Endothelial cell (in vitro differentiated cells): ENCODE measurements around the gene MET. TPM values are rescaled to one million over a fixed set of nuclear protein-coding genes. Genes with fewer than 3 reads are reported as not detected.
"Not testable (repeated sequence)": the region's sequence is repeated elsewhere in the genome, so short reads cannot be mapped to it uniquely, and the experiment has no call there.

ENCODE experiments used
- DNase-seq: peaks from one replicate; pipeline ENCODE4 v3.0.0; 2021; ENCODE audit warnings: low spot score
- H3K27ac Mint-ChIP-seq: one replicate; pipeline ENCODE4 v1.8.0; 2021; ENCODE audit warnings: mixed read lengths, inconsistent platforms; ENCODE audit not compliant: unreplicated experiment
- H3K27me3 Mint-ChIP-seq: one replicate; pipeline ENCODE4 v1.8.0; 2021; ENCODE audit warnings: mild to moderate bottlenecking, moderate library complexity, mixed read lengths, inconsistent platforms; ENCODE audit not compliant: unreplicated experiment
- H3K36me3 Mint-ChIP-seq: one replicate; pipeline ENCODE4 v1.8.0; 2021; ENCODE audit warnings: mild to moderate bottlenecking, low read depth, mixed read lengths, inconsistent platforms; ENCODE audit not compliant: unreplicated experiment
- H3K4me1 Mint-ChIP-seq: one replicate; pipeline ENCODE4 v1.8.0; 2021; ENCODE audit warnings: mild to moderate bottlenecking, mixed read lengths, inconsistent platforms; ENCODE audit not compliant: unreplicated experiment
- H3K4me3 Mint-ChIP-seq: one replicate; pipeline ENCODE4 v1.8.0; 2021; ENCODE audit warnings: mild to moderate bottlenecking, mixed read lengths, inconsistent platforms; ENCODE audit not compliant: unreplicated experiment
- H3K9me3 Mint-ChIP-seq: one replicate; pipeline ENCODE4 v1.8.0; 2021; ENCODE audit warnings: mixed read lengths, inconsistent platforms; ENCODE audit not compliant: unreplicated experiment
- total RNA-seq: library from RNA; stranded (reverse); fragmentation: NEBNext Ultra II Directional; extraction: Animal tissue kit (Norgen Biotek cat#: 25700); gene quantifications from one replicate; pipeline ENCODE4 v1.2.1, GENCODE V29; 2021; ENCODE audit not compliant: unreplicated experiment
- TF ChIP-seq, protein P1 (sequence below): fragments of 200-600 bp; sonication (generic); IDR thresholded peaks from one replicate; pipeline ENCODE4 v1.5.0; 2021; ENCODE audit warnings: antibody characterized with exemption; ENCODE audit not compliant: unreplicated experiment

The MET gene
- total RNA-seq, 1 donor from 2014 or later: 35.1 TPM

GRCh38 chr7:116650436-116650835, 21.6 kb upstream of the MET start:
- Mint-ChIP-seq H3K27me3 (peaks cover 1% of the 10 kb centered on the region), H3K4me1 (peaks cover 4% of the 10 kb centered on the region), H3K36me3 (no peaks in the 10 kb centered on the region), H3K4me3 (no peak overlapping the region), H3K27ac (no peak overlapping the region), H3K9me3 (no peaks in the 10 kb centered on the region)
- TF ChIP-seq, protein P1, sequence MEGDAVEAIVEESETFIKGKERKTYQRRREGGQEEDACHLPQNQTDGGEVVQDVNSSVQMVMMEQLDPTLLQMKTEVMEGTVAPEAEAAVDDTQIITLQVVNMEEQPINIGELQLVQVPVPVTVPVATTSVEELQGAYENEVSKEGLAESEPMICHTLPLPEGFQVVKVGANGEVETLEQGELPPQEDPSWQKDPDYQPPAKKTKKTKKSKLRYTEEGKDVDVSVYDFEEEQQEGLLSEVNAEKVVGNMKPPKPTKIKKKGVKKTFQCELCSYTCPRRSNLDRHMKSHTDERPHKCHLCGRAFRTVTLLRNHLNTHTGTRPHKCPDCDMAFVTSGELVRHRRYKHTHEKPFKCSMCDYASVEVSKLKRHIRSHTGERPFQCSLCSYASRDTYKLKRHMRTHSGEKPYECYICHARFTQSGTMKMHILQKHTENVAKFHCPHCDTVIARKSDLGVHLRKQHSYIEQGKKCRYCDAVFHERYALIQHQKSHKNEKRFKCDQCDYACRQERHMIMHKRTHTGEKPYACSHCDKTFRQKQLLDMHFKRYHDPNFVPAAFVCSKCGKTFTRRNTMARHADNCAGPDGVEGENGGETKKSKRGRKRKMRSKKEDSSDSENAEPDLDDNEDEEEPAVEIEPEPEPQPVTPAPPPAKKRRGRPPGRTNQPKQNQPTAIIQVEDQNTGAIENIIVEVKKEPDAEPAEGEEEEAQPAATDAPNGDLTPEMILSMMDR: no peak
- no peak for DNase-seq

DNA sequence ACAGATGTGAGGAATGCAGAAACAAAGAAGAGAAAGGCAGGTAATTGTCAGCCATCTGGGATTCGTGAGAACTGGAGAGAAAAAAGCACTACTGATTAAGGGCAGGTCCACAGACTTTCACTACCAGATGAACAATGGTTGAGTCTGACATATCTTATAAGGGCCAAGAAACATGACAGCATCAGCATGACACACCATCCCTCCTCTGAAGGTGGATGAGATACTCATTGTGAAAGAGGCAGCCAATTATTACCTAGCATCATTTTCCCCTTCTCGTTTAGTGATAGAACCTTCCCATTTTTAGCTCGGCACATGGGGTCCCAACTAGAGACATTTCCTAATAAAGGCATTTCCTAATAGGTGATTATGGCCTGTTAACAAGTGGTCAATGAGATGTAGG, 19.2 kb upstream of the MET start:
- peaks cover 4% of the 10 kb centered on the region for H3K4me1 Mint-ChIP-seq
- TF ChIP-seq, protein P1: no peak
- no peaks in the 10 kb centered on the region for H3K36me3 Mint-ChIP-seq
- DNase-seq: no peak
- no peak overlapping the region for H3K27ac Mint-ChIP-seq
- H3K4me3 Mint-ChIP-seq: no peak overlapping the region
- H3K27me3 Mint-ChIP-seq: peaks cover 1% of the 10 kb centered on the region
- H3K9me3 Mint-ChIP-seq: no peaks in the 10 kb centered on the region

DNA sequence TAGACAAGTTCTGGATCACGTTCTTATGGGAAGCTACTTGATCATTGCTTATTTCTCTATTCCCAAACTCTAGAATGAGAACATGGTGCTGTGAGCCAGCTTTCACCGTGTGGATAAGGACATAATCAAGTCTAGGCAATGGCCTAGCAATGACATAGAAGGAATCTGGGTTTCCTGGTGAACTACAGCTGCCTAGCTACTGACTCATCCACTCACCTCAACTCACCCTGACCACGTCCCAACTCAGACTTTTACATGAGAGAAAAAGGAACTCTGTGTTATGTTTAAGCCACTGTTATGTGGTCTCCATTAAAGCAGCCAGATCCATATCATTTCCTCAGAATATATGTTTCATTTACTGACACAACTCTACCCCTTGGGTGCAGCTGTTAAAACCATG, 18.8 kb upstream of the MET start:
- H3K27me3 Mint-ChIP-seq: peaks cover 1% of the 10 kb centered on the region
- no peaks in the 10 kb centered on the region for H3K9me3 Mint-ChIP-seq
- TF ChIP-seq, protein P1: no peak
- no peak overlapping the region for H3K4me3 Mint-ChIP-seq
- no peak overlapping the region for H3K27ac Mint-ChIP-seq
- H3K4me1 Mint-ChIP-seq: peaks cover 4% of the 10 kb centered on the region
- H3K36me3 Mint-ChIP-seq: no peaks in the 10 kb centered on the region
- no peak for DNase-seq

DNA sequence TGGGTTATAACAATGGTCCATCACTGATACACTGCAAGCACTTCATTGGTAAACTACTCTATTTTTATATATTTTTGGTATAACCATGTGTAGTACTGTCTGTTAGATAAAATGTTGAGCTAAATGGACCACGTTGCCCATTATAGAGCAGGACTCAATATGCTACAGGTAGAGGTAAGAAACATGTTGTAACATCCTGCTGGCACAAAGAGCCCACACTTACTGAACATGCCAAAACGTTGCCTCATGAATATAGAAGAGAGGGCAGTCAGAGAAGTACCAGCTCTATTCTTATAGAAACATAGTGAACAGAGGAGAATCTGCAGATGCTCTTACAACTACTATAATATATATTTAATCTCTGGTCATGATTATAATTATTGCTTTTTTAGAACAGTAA, 18.4 kb upstream of the MET start:
- Mint-ChIP-seq H3K36me3 (no peaks in the 10 kb centered on the region), H3K4me3 (no peak overlapping the region), H3K9me3 (no peaks in the 10 kb centered on the region), H3K27me3 (peaks cover 1% of the 10 kb centered on the region), H3K4me1 (peaks cover 4% of the 10 kb centered on the region), H3K27ac (no peak overlapping the region)
- TF ChIP-seq, protein P1: no peak
- no peak for DNase-seq

- H3K9me3 Mint-ChIP-seq, H3K27ac Mint-ChIP-seq, H3K36me3 Mint-ChIP-seq, H3K27me3 Mint-ChIP-seq, H3K4me3 Mint-ChIP-seq, DNase-seq, H3K4me1 Mint-ChIP-seq: not testable (repeated sequence)
These were observed 12.7 kb upstream of the MET start for GRCh38 chr7:116659248-116659647.

GRCh38 chr7:116661865-116662264, 10.1 kb upstream of the MET start:
- TF ChIP-seq, protein P1: no peak
- no peak overlapping the region for H3K27ac Mint-ChIP-seq
- no peak overlapping the region for H3K4me3 Mint-ChIP-seq
- DNase-seq: no peak
- H3K9me3 Mint-ChIP-seq: no peaks in the 10 kb centered on the region
- peaks cover 17% of the 10 kb centered on the region for H3K4me1 Mint-ChIP-seq
- H3K36me3 Mint-ChIP-seq: no peaks in the 10 kb centered on the region
- no peaks in the 10 kb centered on the region for H3K27me3 Mint-ChIP-seq
